Measurements from ENCODE around the gene MAPKAP1.

The MAPKAP1 gene

GRCh38 chr9:125422853-125423252 is 284.2 kb downstream of the MAPKAP1 start:
- no peak for TF ChIP-seq CTCF (IDR thresholded peaks at IDR 0.05)

DNA sequence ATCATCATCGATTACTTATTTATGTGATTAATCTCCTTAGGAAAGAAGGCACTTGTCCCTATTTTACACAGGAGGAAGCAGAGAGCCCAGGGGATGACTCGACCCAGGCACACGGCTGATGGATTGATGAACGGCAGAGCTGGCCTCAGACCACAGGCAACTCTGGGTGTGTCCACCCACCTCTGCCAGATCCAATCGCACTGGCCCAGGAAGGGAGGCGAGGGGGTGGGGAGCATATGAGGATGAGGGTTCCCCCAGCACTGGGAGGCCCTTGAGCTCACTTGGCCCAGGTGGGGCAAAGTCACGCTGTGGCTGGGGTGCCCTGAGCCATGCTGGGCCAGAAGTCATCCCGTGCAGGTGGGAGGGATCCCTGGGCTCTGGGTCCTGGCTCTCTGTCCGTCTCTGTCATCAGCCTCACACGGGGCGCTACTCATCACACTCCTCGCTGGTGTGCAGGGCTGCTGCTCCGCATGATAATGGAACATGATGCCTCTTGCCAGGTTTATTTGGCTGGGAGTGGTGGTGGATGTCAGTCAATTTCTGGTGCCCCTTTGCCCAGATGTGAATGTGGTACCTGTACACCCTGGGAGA is 285.3 kb downstream of the MAPKAP1 start:
- no peak for TF ChIP-seq CTCF (IDR thresholded peaks at IDR 0.05)

- no peak for TF ChIP-seq CTCF (IDR thresholded peaks at IDR 0.05)
Measured at GRCh38 chr9:125421166-125421565, 285.8 kb downstream of the MAPKAP1 start.

GRCh38 chr9:125418404-125418803 is 288.6 kb downstream of the MAPKAP1 start:
- TF ChIP-seq CTCF (IDR thresholded peaks at IDR 0.05) = no peak

DNA sequence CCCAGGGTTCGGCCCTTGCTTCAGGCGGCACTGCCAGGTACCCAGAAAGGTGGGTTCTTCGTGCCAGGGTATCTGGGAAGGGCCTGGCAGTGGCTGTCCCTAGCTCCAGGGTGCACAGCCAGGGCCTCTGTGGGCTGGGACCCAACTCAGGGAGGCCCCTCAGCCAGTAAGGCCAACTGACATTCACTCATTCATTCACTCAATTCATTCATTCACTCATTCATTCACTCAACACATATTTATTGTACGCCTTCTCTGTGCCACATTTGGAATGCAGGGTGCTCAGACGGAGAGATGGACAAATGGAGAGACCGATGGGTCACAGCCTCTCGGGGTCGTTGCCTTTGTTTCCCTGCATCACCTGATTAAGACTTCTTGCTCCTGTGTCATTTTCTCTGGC is 290.5 kb downstream of the MAPKAP1 start:
- no peak for TF ChIP-seq CTCF (IDR thresholded peaks at IDR 0.05)

GRCh38 chr9:125415583-125416460 is 291.2 kb downstream of the MAPKAP1 start:
- TF ChIP-seq CTCF (IDR thresholded peaks at IDR 0.05) = no peak

DNA sequence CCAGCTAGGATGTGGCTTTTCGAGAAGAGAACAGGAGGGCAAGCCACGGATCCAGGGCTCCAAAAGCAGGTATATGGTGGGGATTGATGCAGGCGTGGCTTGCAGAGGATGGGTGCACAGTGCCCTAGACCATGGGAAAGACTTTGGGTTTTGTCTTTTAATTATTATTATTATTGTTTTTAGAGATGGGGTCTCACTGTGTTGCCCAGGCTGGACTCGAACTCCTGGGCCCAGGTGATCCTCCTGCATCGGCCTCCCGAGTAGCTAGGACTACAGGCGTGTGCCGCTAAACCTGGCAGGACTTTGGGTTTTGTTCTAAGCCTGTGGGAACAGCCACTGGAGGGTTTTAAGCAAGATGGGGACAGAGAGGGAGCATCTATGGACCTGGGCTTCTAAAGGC is 293.4 kb downstream of the MAPKAP1 start:
- no peak for TF ChIP-seq CTCF (IDR thresholded peaks at IDR 0.05)
